ENCODE data around the gene BIRC7. TPM values are rescaled to one million over a fixed set of nuclear protein-coding genes. Genes with fewer than 3 reads are reported as not detected.

BIRC7 gene
- total RNA-seq, 1 experiment from 2014 or later: 0.96 TPM

DNA sequence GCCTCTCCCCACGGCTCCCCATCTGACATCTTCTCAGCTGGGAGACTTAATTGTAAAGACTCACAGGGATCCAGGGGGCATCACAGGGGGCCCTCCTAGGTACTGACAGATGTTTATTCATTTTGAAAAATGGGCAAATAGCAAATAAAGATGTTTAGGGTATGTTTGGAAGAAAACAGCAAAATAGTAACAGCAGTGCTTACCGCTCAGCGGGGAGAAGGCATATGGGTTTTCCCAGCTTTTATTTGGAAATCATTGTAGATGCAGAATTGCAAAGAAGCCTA, 2.7 kb upstream of the BIRC7 start:
- RAD21 ChIA-PET (ENCODE audit: low non-redundant PET in 1 of 2, low total read pairs in 2 of 2, uncharacterized antibody in 2 of 2, unreplicated experiment in 2 of 2): interaction anchor here in 1 of 2 experiments (2.0 kb wide), 1 partner anchor 9 kb away, joined by 5 read pairs; no protein-coding TSS in a partner anchor
- no peaks in the 10 kb centered on the region for H3K9me3 ChIP-seq (ENCODE audit: control insufficient read depth in 1 of 2, insufficient read depth in 1 of 2, low read depth in 1 of 2, low read length in 2 of 2)
- TF ChIP-seq, protein P1, sequence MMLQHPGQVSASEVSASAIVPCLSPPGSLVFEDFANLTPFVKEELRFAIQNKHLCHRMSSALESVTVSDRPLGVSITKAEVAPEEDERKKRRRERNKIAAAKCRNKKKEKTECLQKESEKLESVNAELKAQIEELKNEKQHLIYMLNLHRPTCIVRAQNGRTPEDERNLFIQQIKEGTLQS (IDR thresholded peaks at IDR 0.05): no peak
- TF ChIP-seq RAD21 (IDR thresholded peaks at IDR 0.05; ENCODE audit: low read depth) (no peak), ELF1 (IDR thresholded peaks at IDR 0.05; ENCODE audit: borderline replicate concordance, low read depth) (no peak), SP1 (IDR thresholded peaks at IDR 0.05; ENCODE audit: low read depth) (no peak), POLR2AphosphoS5 (IDR thresholded peaks at IDR 0.05; ENCODE audit: low read depth, low read length) (no peak), FOSL1 (IDR thresholded peaks at IDR 0.05; ENCODE audit: low read depth) (no peak), ZNF274 (IDR thresholded peaks at IDR 0.05; ENCODE audit: low read depth, low read length) (no peak), TCF7L2 (IDR thresholded peaks at IDR 0.05; ENCODE audit: borderline replicate concordance, extremely low read depth, insufficient read depth, insufficient read length) (no peak), EGR1 (IDR thresholded peaks at IDR 0.05; ENCODE audit: low read depth) (no peak), SIN3A (IDR thresholded peaks at IDR 0.05; ENCODE audit: low read depth) (no peak), YY1 (IDR thresholded peaks at IDR 0.05; ENCODE audit: extremely low read depth, insufficient replicate concordance, low read depth, low read length) (no peak), EZH2phosphoT487 (IDR thresholded peaks at IDR 0.05; ENCODE audit: borderline replicate concordance) (no peak), CEBPB (IDR thresholded peaks at IDR 0.05; ENCODE audit: low read depth) (no peak), POLR2A (IDR thresholded peaks at IDR 0.05; ENCODE audit: borderline replicate concordance, extremely low read depth, insufficient read depth, insufficient read length) (no peak), EZH2 (IDR thresholded peaks at IDR 0.05) (no peak)
- TF ChIP-seq, protein P2, sequence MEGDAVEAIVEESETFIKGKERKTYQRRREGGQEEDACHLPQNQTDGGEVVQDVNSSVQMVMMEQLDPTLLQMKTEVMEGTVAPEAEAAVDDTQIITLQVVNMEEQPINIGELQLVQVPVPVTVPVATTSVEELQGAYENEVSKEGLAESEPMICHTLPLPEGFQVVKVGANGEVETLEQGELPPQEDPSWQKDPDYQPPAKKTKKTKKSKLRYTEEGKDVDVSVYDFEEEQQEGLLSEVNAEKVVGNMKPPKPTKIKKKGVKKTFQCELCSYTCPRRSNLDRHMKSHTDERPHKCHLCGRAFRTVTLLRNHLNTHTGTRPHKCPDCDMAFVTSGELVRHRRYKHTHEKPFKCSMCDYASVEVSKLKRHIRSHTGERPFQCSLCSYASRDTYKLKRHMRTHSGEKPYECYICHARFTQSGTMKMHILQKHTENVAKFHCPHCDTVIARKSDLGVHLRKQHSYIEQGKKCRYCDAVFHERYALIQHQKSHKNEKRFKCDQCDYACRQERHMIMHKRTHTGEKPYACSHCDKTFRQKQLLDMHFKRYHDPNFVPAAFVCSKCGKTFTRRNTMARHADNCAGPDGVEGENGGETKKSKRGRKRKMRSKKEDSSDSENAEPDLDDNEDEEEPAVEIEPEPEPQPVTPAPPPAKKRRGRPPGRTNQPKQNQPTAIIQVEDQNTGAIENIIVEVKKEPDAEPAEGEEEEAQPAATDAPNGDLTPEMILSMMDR (IDR thresholded peaks at IDR 0.05 in 2 of 3, conservative IDR thresholded peaks at IDR 0.05 in 1 of 3; ENCODE audit: borderline replicate concordance in 1 of 3, insufficient read depth in 1 of 3, low read depth in 2 of 3, low read length in 2 of 3): no peak
- TF ChIP-seq, protein P3, sequence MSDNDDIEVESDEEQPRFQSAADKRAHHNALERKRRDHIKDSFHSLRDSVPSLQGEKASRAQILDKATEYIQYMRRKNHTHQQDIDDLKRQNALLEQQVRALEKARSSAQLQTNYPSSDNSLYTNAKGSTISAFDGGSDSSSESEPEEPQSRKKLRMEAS (IDR thresholded peaks at IDR 0.05): no peak
- no peaks in the 10 kb centered on the region for H3K36me3 ChIP-seq (ENCODE audit: control insufficient read depth in 1 of 2, insufficient read depth in 2 of 2, low read length in 2 of 2)
- H3K27me3 ChIP-seq (ENCODE audit: insufficient read depth, low read length): no peaks in the 10 kb centered on the region
- POLR2A ChIA-PET: interaction anchor here (2.2 kb wide), 1 partner anchor 9 kb away, joined by 11 read pairs; no protein-coding TSS in a partner anchor
- DNase-seq (ENCODE audit: low read depth, low spot score) (no peak), ATAC-seq (0 out of 2 replicates have a peak, but pooled peaks have one; percentile 1)
- H3K79me2 ChIP-seq (ENCODE audit: insufficient read depth, low read length): no peaks in the 10 kb centered on the region
- H4K20me1 ChIP-seq (ENCODE audit: insufficient read depth): no peaks in the 10 kb centered on the region
- peak overlapping the region; percentile 57 for H3K9ac ChIP-seq (ENCODE audit: low read length)
- CTCF ChIA-PET: interaction anchor here (2.1 to 6.2 kb wide), 2 partner anchors 9 to 18 kb away, joined by 5 to 107 read pairs; no protein-coding TSS in a partner anchor
- peak overlapping the region in 1 of 2 experiments; percentile 42; a peak in 2 of 4 replicates for H3K4me3 ChIP-seq (replicated peaks in 1 of 2; ENCODE audit: low read depth in 1 of 2, low read length in 2 of 2)
- no TSS peak for BruUV-seq (replicated peaks)
- H2AFZ ChIP-seq (ENCODE audit: low read depth, low read length, poor library complexity, severe bottlenecking): peak overlapping the region; percentile 27
- H3K9me2 ChIP-seq (ENCODE audit: insufficient read depth): no peaks in the 10 kb centered on the region
- peak overlapping the region; percentile 69 for H3K27ac ChIP-seq (ENCODE audit: low read depth, low read length)
- peak overlapping the region; percentile 80 for H3K4me2 ChIP-seq (ENCODE audit: low read length)
- peaks cover 38 to 62% of the 10 kb centered on the region in 2 experiments for H3K4me1 ChIP-seq (ENCODE audit: control insufficient read depth in 1 of 2, insufficient read depth in 2 of 2, low read length in 2 of 2)
- intact Hi-C loops (cut with micrococcal nuclease): loop anchor here (5.0 kb wide), 1 partner anchor 39 kb away; the partner anchor contains the start of gene ARFGAP1
